Peyer's patch (tissue), 4 donors: ENCODE measurements around the gene HSPA13.
"Not testable (repeated sequence)": the region's sequence is repeated elsewhere in the genome, so short reads cannot be mapped to it uniquely, and the experiment has no call there.

ENCODE experiments used
- POLR2A ChIP-seq, 2 donors: fragments of 450-650 bp; IDR thresholded peaks; one replicate each; pipeline ENCODE4 v1.5.1; 2017; ENCODE audit warnings: antibody characterized with exemption in 2 of 2, mild to moderate bottlenecking in 2 of 2, moderate library complexity in 2 of 2
- TF ChIP-seq, protein P1 (sequence below), 6 experiments: fragments of 450-650 bp in 4 of 6; fragments of 200-600 bp in 2 of 6; sonication (generic) in 1 of 6; IDR thresholded peaks; one replicate each; pipeline ENCODE4 v1.5.1; 2017 to 2019; ENCODE audit warnings: antibody characterized with exemption in 6 of 6, mild to moderate bottlenecking in 3 of 6, moderate library complexity in 1 of 6

DNA sequence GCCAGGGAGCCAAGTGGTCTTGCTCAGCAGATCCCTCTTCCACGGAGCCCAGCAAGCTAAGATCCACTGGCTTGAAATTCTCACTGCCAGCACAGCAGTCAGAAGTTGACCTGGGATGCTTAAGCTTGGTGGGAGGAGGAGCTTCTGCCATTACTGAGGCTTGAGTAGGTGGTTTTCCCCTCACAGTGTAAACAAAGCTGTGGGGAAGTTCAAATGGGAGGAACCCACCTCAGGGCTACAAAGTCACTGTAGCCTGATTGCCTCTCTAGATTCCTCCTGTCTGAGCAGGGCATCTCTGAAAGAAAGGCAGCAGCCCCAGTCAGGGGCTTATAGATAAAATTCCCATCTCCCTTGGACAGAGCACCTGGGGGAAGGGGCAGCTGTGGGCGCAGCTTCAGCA, 55.6 kb downstream of the HSPA13 start:
- TF ChIP-seq POLR2A (IDR thresholded peaks at IDR 0.05): not testable (repeated sequence)
- TF ChIP-seq, protein P1, sequence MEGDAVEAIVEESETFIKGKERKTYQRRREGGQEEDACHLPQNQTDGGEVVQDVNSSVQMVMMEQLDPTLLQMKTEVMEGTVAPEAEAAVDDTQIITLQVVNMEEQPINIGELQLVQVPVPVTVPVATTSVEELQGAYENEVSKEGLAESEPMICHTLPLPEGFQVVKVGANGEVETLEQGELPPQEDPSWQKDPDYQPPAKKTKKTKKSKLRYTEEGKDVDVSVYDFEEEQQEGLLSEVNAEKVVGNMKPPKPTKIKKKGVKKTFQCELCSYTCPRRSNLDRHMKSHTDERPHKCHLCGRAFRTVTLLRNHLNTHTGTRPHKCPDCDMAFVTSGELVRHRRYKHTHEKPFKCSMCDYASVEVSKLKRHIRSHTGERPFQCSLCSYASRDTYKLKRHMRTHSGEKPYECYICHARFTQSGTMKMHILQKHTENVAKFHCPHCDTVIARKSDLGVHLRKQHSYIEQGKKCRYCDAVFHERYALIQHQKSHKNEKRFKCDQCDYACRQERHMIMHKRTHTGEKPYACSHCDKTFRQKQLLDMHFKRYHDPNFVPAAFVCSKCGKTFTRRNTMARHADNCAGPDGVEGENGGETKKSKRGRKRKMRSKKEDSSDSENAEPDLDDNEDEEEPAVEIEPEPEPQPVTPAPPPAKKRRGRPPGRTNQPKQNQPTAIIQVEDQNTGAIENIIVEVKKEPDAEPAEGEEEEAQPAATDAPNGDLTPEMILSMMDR (IDR thresholded peaks at IDR 0.05): not testable (repeated sequence)
